ENCODE results near the gene TTC7B.

DNA sequence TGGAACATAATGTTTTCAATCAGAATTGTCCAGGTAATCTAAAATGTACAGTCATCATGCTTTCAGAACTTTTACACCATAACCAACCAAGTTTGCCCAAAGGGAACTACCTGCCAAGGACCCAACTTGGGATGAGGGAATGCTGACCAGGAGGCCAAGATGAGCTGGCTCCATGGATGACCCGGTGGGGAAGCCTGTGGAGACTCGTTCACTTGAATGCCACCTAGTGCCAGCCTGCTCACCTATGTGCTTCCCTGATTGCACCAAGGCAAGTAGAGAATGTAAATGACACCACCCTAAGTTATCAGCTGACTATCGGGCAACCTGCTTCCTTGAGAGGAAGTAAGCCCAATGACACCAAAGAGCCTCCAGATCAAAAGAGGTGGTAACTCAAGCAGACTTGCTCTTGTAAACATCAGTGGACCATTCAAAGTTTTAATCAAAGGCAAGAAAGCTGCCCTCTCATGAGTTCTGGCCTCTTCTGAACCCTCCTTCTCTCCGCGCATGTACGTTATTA lies 137.3 kb downstream of the TTC7B start:
- TF ChIP-seq EZH2 (IDR thresholded peaks at IDR 0.05; ENCODE audit: insufficient read depth, poor library complexity, severe bottlenecking), result no peak
- no peak for TF ChIP-seq EZH2phosphoT487 (IDR thresholded peaks at IDR 0.05; ENCODE audit: insufficient read depth, low read depth)
